SK-N-SH treated with all-trans-retinoic acid at 6 μM for 48 hours (cell line): Measurements from ENCODE around the gene CTNNA3.

Experiments used
- ATAC-seq: fragments of 200-7000 bp; cut with Tn5 transposase; 3 replicates; pipeline ENCODE4 v1.9.1; 2020; ENCODE audit warnings: mild to moderate bottlenecking, moderate library complexity
- ARNTL ChIP-seq: fragments of 450-650 bp; formaldehyde crosslinking; IDR thresholded peaks from 2 replicates; pipeline ENCODE4 v1.5.0; 2020; ENCODE audit warnings: low read depth, mild to moderate bottlenecking, moderate library complexity, borderline replicate concordance
- BACH2 ChIP-seq: fragments of 250-450 bp; sonication (Bioruptor Pico); IDR thresholded peaks from 2 replicates; pipeline ENCODE4 v1.9.0; 2021; ENCODE audit warnings: mild to moderate bottlenecking, borderline replicate concordance
- CREB5 ChIP-seq: fragments of 250-450 bp; sonication (Bioruptor Pico); IDR thresholded peaks from 2 replicates; pipeline ENCODE4 v1.5.1; 2020; ENCODE audit warnings: low read depth, mild to moderate bottlenecking, moderate library complexity
- CSDC2 ChIP-seq: fragments of 250-450 bp; sonication (Bioruptor Pico); IDR thresholded peaks from 2 replicates; pipeline ENCODE4 v1.5.0; 2020; ENCODE audit warnings: mild to moderate bottlenecking, moderate library complexity
- CSRNP3 ChIP-seq: fragments of 250-450 bp; sonication (Bioruptor Pico); IDR thresholded peaks from 2 replicates; pipeline ENCODE4 v1.5.1; 2021; ENCODE audit warnings: mild to moderate bottlenecking, moderate library complexity
- ESRRG ChIP-seq: fragments of 250-450 bp; sonication (Bioruptor Pico); IDR thresholded peaks from 2 replicates; pipeline ENCODE4 v1.6.1; 2021; ENCODE audit warnings: mild to moderate bottlenecking
- GLIS3 ChIP-seq: fragments of 250-450 bp; sonication (Bioruptor Pico); IDR thresholded peaks from 2 replicates; pipeline ENCODE4 v1.5.0; 2020; ENCODE audit warnings: mild to moderate bottlenecking, moderate library complexity
- ISL1 ChIP-seq: fragments of 250-450 bp; sonication (Bioruptor Pico); IDR thresholded peaks from 2 replicates; pipeline ENCODE4 v2.1.2; 2022; ENCODE audit warnings: mild to moderate bottlenecking, moderate library complexity
- OSR1 ChIP-seq: fragments of 250-450 bp; sonication (Bioruptor Pico); IDR thresholded peaks from 2 replicates; pipeline ENCODE4 v1.8.0; 2022; ENCODE audit warnings: moderate library complexity, mild to moderate bottlenecking, inconsistent platforms
- PATZ1 ChIP-seq: fragments of 250-450 bp; sonication (Bioruptor Pico); IDR thresholded peaks from 2 replicates; pipeline ENCODE4 v1.8.0; 2020; ENCODE audit warnings: mild to moderate bottlenecking, moderate library complexity, borderline replicate concordance
- POU6F1 ChIP-seq: fragments of 250-450 bp; sonication (Bioruptor Pico); IDR thresholded peaks from 2 replicates; pipeline ENCODE4 v1.8.0; 2021; ENCODE audit warnings: low read depth, mild to moderate bottlenecking, moderate library complexity, borderline replicate concordance
- PPARA ChIP-seq: fragments of 250-450 bp; sonication (Bioruptor Pico); IDR thresholded peaks from 2 replicates; pipeline ENCODE4 v1.5.0; 2020; ENCODE audit warnings: mild to moderate bottlenecking, borderline replicate concordance
- RARB ChIP-seq: fragments of 250-450 bp; sonication (Bioruptor Pico); IDR thresholded peaks from 2 replicates; pipeline ENCODE4 v1.8.0; 2021; ENCODE audit warnings: mild to moderate bottlenecking, moderate library complexity
- TCF4 ChIP-seq: fragments of 250-450 bp; sonication (Bioruptor Pico); IDR thresholded peaks from 2 replicates; pipeline ENCODE4 v1.8.0; 2021; ENCODE audit warnings: mild to moderate bottlenecking, moderate library complexity, borderline replicate concordance
- TOX ChIP-seq: fragments of 250-450 bp; sonication (Bioruptor Pico); IDR thresholded peaks from 2 replicates; pipeline ENCODE4 v1.8.0; 2021; ENCODE audit warnings: mild to moderate bottlenecking, moderate library complexity, borderline replicate concordance
- TSHZ2 ChIP-seq: fragments of 250-450 bp; sonication (Bioruptor Pico); IDR thresholded peaks from 2 replicates; pipeline ENCODE4 v1.5.0; 2020; ENCODE audit warnings: mild to moderate bottlenecking, moderate library complexity
- ZC3H10 ChIP-seq: fragments of 250-450 bp; sonication (Bioruptor Pico); IDR thresholded peaks from 2 replicates; pipeline ENCODE4 v1.5.1; 2021; ENCODE audit warnings: mild to moderate bottlenecking, moderate library complexity
- ZFP30 ChIP-seq: fragments of 450-650 bp; formaldehyde crosslinking; IDR thresholded peaks from 2 replicates; pipeline ENCODE4 v1.5.0; 2022; ENCODE audit warnings: mild to moderate bottlenecking, moderate library complexity
- ZNF565 ChIP-seq: fragments of 450-650 bp; formaldehyde crosslinking; conservative IDR thresholded peaks from 2 replicates; pipeline ENCODE4 v1.5.0; 2020; ENCODE audit warnings: low read depth, mild to moderate bottlenecking, moderate library complexity
- ZNF70 ChIP-seq: fragments of 450-650 bp; formaldehyde crosslinking; IDR thresholded peaks from 2 replicates; pipeline ENCODE4 v1.5.0; 2020; ENCODE audit warnings: mild to moderate bottlenecking, moderate library complexity
- ZNF8 ChIP-seq: fragments of 450-650 bp; formaldehyde crosslinking; IDR thresholded peaks from 2 replicates; pipeline ENCODE4 v1.5.0; 2020; ENCODE audit warnings: mild to moderate bottlenecking, moderate library complexity

CTNNA3 gene

GRCh38 chr10:65894961-65895360 is 1801.0 kb downstream of the CTNNA3 start:
- ATAC-seq: no peak
- TF ChIP-seq ZNF8 (CRISPR knock-in tag) (no peak), TOX (CRISPR knock-in tag) (no peak), GLIS3 (CRISPR knock-in tag) (no peak), TSHZ2 (CRISPR knock-in tag) (no peak), TCF4 (CRISPR knock-in tag) (no peak), ISL1 (CRISPR knock-in tag) (no peak), ESRRG (CRISPR knock-in tag) (no peak), PPARA (CRISPR knock-in tag) (no peak), PATZ1 (CRISPR knock-in tag) (no peak), CSDC2 (CRISPR knock-in tag) (no peak), CREB5 (CRISPR knock-in tag) (no peak), OSR1 (CRISPR knock-in tag) (no peak), ZNF565 (CRISPR knock-in tag) (no peak), ZC3H10 (CRISPR knock-in tag) (no peak), ARNTL (CRISPR knock-in tag) (no peak), ZFP30 (CRISPR knock-in tag) (no peak), BACH2 (CRISPR knock-in tag) (no peak), ZNF70 (no peak), POU6F1 (CRISPR knock-in tag) (no peak), RARB (CRISPR knock-in tag) (no peak)

GRCh38 chr10:65894379-65894778 is 1801.6 kb downstream of the CTNNA3 start:
- no peak for ATAC-seq
- no peak for TF ChIP-seq CREB5 (CRISPR knock-in tag)
- TF ChIP-seq TOX (CRISPR knock-in tag): no peak
- TF ChIP-seq ZC3H10 (CRISPR knock-in tag): no peak
- TF ChIP-seq, all 23 proteins: peak for 0

- ATAC-seq: no peak
- TF ChIP-seq TCF4 (CRISPR knock-in tag) (no peak), CSDC2 (CRISPR knock-in tag) (no peak), BACH2 (CRISPR knock-in tag) (no peak), ISL1 (CRISPR knock-in tag) (no peak), POU6F1 (CRISPR knock-in tag) (no peak), ZNF565 (CRISPR knock-in tag) (no peak), TSHZ2 (CRISPR knock-in tag) (no peak), RARB (CRISPR knock-in tag) (no peak), ZNF70 (no peak), ZNF8 (CRISPR knock-in tag) (no peak), CSRNP3 (CRISPR knock-in tag) (no peak), ZFP30 (CRISPR knock-in tag) (no peak), TOX (CRISPR knock-in tag) (no peak), PPARA (CRISPR knock-in tag) (no peak), GLIS3 (CRISPR knock-in tag) (no peak)
Measured at GRCh38 chr10:65893676-65894075, 1802.3 kb downstream of the CTNNA3 start.
